Activated naive CD4-positive, alpha-beta T cell treated with anti-CD3 and anti-CD28 coated beads for 36 hours (primary cell): Measurements from ENCODE around the gene COL18A1. TPM values are rescaled to one million over a fixed set of nuclear protein-coding genes. Genes with fewer than 3 reads are reported as not detected.
A peak's percentile ranks its signal among the peaks of the same experiment; 100 is the strongest.

Experiments
- CTCF ChIA-PET: fragments of 350-600 bp; sonication (Branson Sonifier 250); formaldehyde crosslinking; loops from one replicate; lab custom pipeline; 2021; ENCODE audit warnings: antibody characterized with exemption; lab: Charles Lee
- DNase-seq: peaks from one replicate; pipeline ENCODE4 v3.0.0-alpha.2; 2020
- H3K27ac Mint-ChIP-seq: one replicate; pipeline ENCODE4 v1.8.0; 2021; ENCODE audit warnings: mild to moderate bottlenecking, mixed read lengths
- H3K27me3 Mint-ChIP-seq: one replicate; pipeline ENCODE4 v1.8.0; 2021; ENCODE audit warnings: low read depth, mixed read lengths
- H3K36me3 Mint-ChIP-seq: one replicate; pipeline ENCODE4 v1.8.0; 2021; ENCODE audit warnings: low read depth, mixed read lengths
- H3K4me1 Mint-ChIP-seq: one replicate; pipeline ENCODE4 v1.8.0; 2021; ENCODE audit warnings: low read depth, mixed read lengths
- H3K4me3 Mint-ChIP-seq: one replicate; pipeline ENCODE4 v1.8.0; 2021; ENCODE audit warnings: mild to moderate bottlenecking, moderate library complexity, mixed read lengths
- H3K9me3 Mint-ChIP-seq: one replicate; pipeline ENCODE4 v1.8.0; 2021; ENCODE audit warnings: mixed read lengths
- intact Hi-C: fragments of 100-400 bp; cut with micrococcal nuclease; formaldehyde crosslinking; loops from one replicate; pipeline ENCODE4 v1.15.1; 2023
- total RNA-seq, 2 experiments: library from RNA; stranded (reverse); gene quantifications; one replicate each; pipeline ENCODE4 v1.2.3, GENCODE V29; 2021

The COL18A1 gene
- 10 to 100 TPM; 10.3 to 12.6 TPM for total RNA-seq

GRCh38 chr21:45404730-45405270 is at the start of gene COL18A1:
Gene COL18A1, plus strand, starts transcription at chr21:45405165. Its CDS starts 66 bp downstream, at chr21:45405231.
- H3K27me3 Mint-ChIP-seq: peaks cover 50% of the 10 kb centered on the region

DNA sequence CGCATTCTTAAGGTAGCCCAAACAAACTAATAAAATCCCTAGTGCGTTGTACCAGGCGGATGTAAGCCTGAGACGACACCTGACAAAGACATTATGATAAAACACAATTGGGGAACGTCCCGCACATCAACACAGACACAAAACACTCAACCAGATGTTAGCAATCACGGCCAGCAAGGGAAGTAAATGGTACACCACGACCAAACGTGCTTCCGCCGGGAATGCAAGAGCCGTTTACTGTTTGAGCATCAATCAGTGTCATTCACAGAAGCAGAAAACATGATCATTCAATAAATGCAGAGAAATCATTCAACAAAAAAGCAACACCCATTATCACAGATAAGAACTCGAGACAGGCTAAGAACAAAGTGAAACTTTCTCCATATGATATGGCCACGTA is 49.4 kb upstream of the COL18A1 start:
- peaks cover 4% of the 10 kb centered on the region for H3K4me1 Mint-ChIP-seq
- CTCF ChIA-PET: no interaction called here

More at GRCh38 chr21:45404730-45405270, at the start of gene COL18A1:
- peaks cover 6% of the 10 kb centered on the region for H3K36me3 Mint-ChIP-seq
- peak within 1 kb of the TSS; percentile 62 for H3K4me3 Mint-ChIP-seq
- H3K4me1 Mint-ChIP-seq: peaks cover 14% of the 10 kb centered on the region
- no peak within 1 kb of the TSS for H3K27ac Mint-ChIP-seq
- intact Hi-C loops: no loop called here
- peaks cover 6% of the 10 kb centered on the region for H3K9me3 Mint-ChIP-seq
- CTCF ChIA-PET: no interaction called here
- peak; percentile 45 for DNase-seq

DNA sequence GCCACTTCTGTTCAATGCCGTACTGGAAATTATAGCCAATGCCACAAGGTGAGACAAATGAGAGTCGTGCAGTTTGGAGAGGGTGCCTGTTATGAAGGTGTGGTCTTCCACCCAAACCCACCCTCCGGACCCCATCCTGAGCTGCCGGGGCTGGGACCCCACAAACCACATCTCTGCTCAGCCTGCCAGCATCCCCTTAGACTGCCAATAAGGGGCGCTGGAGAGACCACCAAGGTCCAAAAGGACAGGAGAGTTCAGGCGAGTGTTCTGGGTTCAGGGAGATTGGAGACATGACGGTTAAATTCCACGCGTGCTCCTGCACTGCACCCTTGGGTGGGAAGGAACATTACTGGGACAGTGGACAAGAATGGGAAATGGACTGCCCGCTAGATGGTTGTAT is 48.7 kb upstream of the COL18A1 start:
- Mint-ChIP-seq H3K27me3 (peaks cover 10% of the 10 kb centered on the region), H3K36me3 (no peaks in the 10 kb centered on the region), H3K9me3 (no peaks in the 10 kb centered on the region), H3K4me1 (peaks cover 4% of the 10 kb centered on the region), H3K4me3 (no peak overlapping the region), H3K27ac (no peak overlapping the region)
- intact Hi-C loops: loop anchor here (5.0 kb wide), 2 partner anchors 64 to 81 kb away; no protein-coding TSS in a partner anchor
- CTCF ChIA-PET: no interaction called here
- no peak for DNase-seq

More for the DNA sequence above, 49.4 kb upstream of the COL18A1 start:
- H3K9me3 Mint-ChIP-seq: no peaks in the 10 kb centered on the region
- DNase-seq: peak; percentile 39
- no peak overlapping the region for H3K4me3 Mint-ChIP-seq
- H3K27me3 Mint-ChIP-seq: peaks cover 10% of the 10 kb centered on the region
- no peaks in the 10 kb centered on the region for H3K36me3 Mint-ChIP-seq
- intact Hi-C loops: loop anchor here (5.0 kb wide), 2 partner anchors 63 to 82 kb away; no protein-coding TSS in a partner anchor
- H3K27ac Mint-ChIP-seq: no peak overlapping the region

DNA sequence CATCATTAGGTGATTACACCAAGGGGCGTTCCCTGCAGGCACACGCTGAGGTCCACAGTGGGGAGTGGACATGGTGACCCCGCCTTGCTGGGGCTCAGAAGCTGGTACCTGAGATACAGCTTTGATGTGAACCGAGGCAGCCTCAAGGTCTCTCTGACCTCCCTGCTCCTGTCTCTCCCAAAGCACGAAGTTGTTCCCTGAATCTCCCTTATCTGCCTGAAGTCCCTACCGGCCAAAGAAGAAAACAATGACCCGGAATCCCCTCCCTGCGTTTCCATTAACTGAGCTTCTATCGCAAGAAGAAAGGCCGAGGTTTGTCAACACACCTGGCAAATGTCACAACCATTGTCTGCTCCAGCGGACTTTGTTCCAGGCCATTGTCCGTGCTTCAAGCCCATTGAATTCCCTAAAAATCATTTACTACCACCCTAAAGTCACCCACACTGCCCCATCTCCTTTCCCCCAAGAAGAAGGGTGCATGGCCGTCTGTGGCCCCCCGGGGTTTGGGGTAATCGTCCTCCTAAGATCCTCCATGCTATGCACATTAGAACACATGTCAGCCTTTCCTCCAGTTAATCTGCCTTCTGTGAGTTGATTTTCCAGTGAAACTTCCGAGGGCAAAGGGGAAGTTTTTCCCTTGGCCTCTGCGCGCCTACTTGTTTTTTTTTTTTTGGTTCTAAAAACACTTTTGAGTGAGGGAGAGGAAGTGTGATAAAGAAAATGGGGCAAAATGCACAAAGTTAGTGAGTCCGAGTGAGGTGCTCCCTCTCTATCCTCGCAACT is 48.1 kb upstream of the COL18A1 start:
- intact Hi-C loops: loop anchor here (5.0 kb wide), 2 partner anchors 65 to 80 kb away; no protein-coding TSS in a partner anchor
- Mint-ChIP-seq H3K36me3 (no peaks in the 10 kb centered on the region), H3K4me3 (no peak overlapping the region), H3K27ac (no peak overlapping the region), H3K4me1 (peaks cover 4% of the 10 kb centered on the region), H3K27me3 (peaks cover 10% of the 10 kb centered on the region), H3K9me3 (no peaks in the 10 kb centered on the region)
- CTCF ChIA-PET: no interaction called here
- DNase-seq: no peak

- peaks cover 10% of the 10 kb centered on the region for H3K27me3 Mint-ChIP-seq
- H3K9me3 Mint-ChIP-seq: no peaks in the 10 kb centered on the region
- CTCF ChIA-PET: no interaction called here
- no peak overlapping the region for H3K4me3 Mint-ChIP-seq
- peaks cover 4% of the 10 kb centered on the region for H3K4me1 Mint-ChIP-seq
- DNase-seq: no peak
- intact Hi-C loops: loop anchor here (5.0 kb wide), 2 partner anchors 65 to 80 kb away; no protein-coding TSS in a partner anchor
- H3K36me3 Mint-ChIP-seq: no peaks in the 10 kb centered on the region
- H3K27ac Mint-ChIP-seq: no peak overlapping the region
These were observed 47.3 kb upstream of the COL18A1 start for GRCh38 chr21:45357436-45358260.

DNA sequence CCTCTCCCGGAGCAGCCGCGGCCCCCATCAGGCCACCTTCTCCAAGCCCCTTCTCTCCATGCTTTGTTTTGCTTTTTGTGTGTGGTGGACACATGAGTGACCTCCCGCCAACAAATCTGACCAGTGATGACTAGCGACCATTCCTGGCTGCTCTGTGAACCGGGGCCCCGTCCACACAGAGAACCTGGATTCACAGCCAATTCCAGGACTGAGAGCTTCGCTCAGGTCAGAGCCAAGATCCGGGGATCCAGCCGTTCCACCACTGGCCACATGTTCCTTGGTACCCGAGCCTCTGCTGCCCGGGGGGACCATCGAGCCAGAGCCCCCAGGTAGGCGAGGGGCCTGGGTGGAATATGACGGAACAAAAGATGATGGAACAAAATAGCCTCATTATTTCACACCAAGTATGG is 46.7 kb upstream of the COL18A1 start:
- DNase-seq: no peak
- peaks cover 10% of the 10 kb centered on the region for H3K27me3 Mint-ChIP-seq
- H3K4me1 Mint-ChIP-seq: peaks cover 4% of the 10 kb centered on the region
- no peak overlapping the region for H3K27ac Mint-ChIP-seq
- CTCF ChIA-PET: no interaction called here
- no peaks in the 10 kb centered on the region for H3K9me3 Mint-ChIP-seq
- no peaks in the 10 kb centered on the region for H3K36me3 Mint-ChIP-seq
- H3K4me3 Mint-ChIP-seq: no peak overlapping the region
- intact Hi-C loops: loop anchor here (5.0 kb wide), 2 partner anchors 66 to 79 kb away; no protein-coding TSS in a partner anchor

DNA sequence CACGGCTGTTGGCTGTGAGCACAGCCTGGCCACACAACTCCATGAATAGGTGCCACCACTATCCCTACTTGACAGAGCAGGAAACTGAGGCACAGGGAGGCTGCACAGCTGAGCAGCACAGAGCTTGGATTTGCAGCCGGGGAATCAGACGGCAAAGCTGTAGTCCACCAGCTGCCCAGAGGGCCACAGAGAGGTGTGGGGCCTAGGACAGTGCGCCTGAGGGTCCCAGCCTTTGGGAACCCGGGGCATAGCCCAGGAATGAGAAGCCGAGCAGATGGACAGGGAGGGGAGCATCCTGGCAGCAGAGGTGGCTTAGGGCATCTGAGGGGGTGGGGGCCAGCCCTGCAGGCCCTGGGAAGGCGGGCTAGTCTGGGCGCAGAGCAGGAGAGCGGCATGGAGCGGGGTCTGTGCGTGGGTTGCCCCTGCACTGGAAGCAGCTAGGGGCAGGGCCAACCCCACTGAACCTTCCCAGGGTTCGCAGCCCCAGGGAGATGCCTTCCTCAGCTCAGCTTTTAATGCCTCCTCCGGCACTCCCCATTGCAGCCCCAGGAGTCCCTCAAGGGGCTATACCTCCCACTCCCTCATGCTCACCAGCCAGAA is 46.2 kb upstream of the COL18A1 start:
- no peaks in the 10 kb centered on the region for H3K36me3 Mint-ChIP-seq
- H3K4me1 Mint-ChIP-seq: peaks cover 5% of the 10 kb centered on the region
- CTCF ChIA-PET: interaction anchor here (0.7 kb wide), 1 partner anchor 23 kb away, joined by 3 read pairs; no protein-coding TSS in a partner anchor
- no peak for DNase-seq
- intact Hi-C loops: loop anchor here (5.0 kb wide), 2 partner anchors 67 to 78 kb away; no protein-coding TSS in a partner anchor
- H3K9me3 Mint-ChIP-seq: no peaks in the 10 kb centered on the region
- no peak overlapping the region for H3K4me3 Mint-ChIP-seq
- no peak overlapping the region for H3K27ac Mint-ChIP-seq
- H3K27me3 Mint-ChIP-seq: peaks cover 10% of the 10 kb centered on the region

- CTCF ChIA-PET: no interaction called here
- H3K4me3 Mint-ChIP-seq: no peak overlapping the region
- peaks cover 11% of the 10 kb centered on the region for H3K4me1 Mint-ChIP-seq
- DNase-seq: no peak
- H3K36me3 Mint-ChIP-seq: no peaks in the 10 kb centered on the region
- intact Hi-C loops: loop anchor here (5.0 kb wide), 2 partner anchors 67 to 78 kb away; no protein-coding TSS in a partner anchor
- peaks cover 10% of the 10 kb centered on the region for H3K27me3 Mint-ChIP-seq
- H3K27ac Mint-ChIP-seq: no peak overlapping the region
- H3K9me3 Mint-ChIP-seq: no peaks in the 10 kb centered on the region
These were observed 45.3 kb upstream of the COL18A1 start for GRCh38 chr21:45359451-45360217.

DNA sequence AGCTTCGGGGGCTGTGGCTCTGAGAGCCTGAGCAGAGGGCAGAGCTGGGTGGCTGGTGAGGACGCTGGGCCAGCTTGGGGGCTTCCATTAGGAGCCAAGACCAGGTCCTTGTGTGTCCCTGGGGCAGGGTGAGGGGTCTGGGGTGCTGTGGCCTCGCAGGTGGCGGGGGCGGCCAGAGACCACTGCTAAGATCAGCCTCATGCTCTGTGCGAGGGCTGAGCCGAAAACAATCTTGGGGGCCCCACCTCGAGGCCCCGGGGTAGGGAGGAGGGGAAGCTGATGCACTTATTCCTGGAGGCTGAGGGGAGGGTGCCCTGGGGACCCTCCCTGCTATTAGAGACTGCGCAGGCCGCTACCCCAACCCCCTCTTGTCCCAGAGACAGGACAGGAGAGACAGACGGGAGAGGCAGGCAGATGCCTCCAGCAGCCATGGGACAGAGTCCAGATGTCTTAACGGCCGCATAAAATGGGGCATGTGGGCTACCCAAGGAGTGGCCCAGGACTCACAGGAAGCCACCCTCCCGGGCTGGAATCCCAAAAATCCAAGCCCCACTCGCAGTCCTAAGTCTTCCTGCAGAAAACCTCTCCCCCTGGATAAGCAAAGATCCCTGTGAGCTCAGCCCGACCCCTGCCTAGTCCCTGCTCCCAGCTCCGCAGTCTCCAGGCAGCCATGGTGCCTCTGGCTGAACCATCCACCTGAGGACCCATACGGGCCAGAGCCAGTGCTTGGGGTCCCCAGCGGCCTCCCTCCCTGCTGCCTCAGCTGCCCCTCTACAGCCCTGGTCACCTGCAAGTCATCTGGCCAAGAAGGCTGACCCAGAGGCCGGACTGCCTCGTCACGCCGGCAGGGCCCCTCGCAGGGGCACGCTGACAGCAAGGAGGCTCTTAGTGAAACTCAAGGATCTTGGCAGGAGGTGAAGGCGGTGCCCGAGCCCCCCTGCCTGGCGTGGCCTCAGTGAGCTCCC is 43.6 kb upstream of the COL18A1 start:
- peaks cover 6% of the 10 kb centered on the region for H3K4me1 Mint-ChIP-seq
- H3K27me3 Mint-ChIP-seq: no peaks in the 10 kb centered on the region
- intact Hi-C loops: no loop called here
- H3K27ac Mint-ChIP-seq: no peak overlapping the region
- DNase-seq: no peak
- H3K4me3 Mint-ChIP-seq: no peak overlapping the region
- H3K9me3 Mint-ChIP-seq: no peaks in the 10 kb centered on the region
- no peaks in the 10 kb centered on the region for H3K36me3 Mint-ChIP-seq
- CTCF ChIA-PET: no interaction called here

DNA sequence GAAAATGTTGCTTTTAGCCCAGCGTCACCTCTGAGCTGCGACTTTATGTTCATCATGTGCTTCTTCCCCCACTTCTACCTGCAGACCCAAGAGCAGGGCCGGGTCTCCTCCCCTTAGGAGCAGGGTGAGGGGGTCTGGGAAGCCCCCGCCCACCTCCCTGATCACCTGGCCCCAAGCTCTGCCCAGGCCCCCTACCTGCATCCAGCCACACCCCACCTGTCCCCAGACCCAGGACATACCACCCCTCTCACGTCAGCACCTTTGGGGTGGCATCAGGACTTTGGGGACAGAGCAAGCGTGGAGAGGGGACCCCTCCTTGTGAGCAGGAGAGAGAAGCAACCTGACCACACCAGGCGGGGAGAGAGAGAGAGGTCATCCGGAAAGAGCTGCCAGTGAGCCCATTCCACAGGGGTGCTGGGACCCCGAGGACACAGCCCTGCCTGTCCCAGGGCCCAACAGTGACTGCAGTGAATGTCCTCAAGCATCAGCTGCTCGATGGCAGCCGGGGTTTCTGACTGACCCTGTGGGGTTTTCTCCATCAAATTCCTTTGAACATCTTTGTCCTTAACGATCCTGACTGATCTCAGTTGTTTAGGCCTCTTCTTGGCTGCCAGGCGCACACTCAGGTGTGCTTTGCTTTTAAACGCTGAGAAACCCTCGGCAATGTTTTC is 42.8 kb upstream of the COL18A1 start:
- H3K36me3 Mint-ChIP-seq: no peaks in the 10 kb centered on the region
- H3K27me3 Mint-ChIP-seq: no peaks in the 10 kb centered on the region
- intact Hi-C loops: no loop called here
- H3K4me3 Mint-ChIP-seq: no peak overlapping the region
- peaks cover 6% of the 10 kb centered on the region for H3K4me1 Mint-ChIP-seq
- H3K27ac Mint-ChIP-seq: no peak overlapping the region
- CTCF ChIA-PET: no interaction called here
- no peaks in the 10 kb centered on the region for H3K9me3 Mint-ChIP-seq
- DNase-seq: no peak
